HG02571 (cell line): ENCODE data around the gene HECW1.

Source experiments
- ATAC-seq: cut with Tn5 transposase; IDR thresholded peaks from one replicate; pipeline ENCODE4 v1.9.1; 2021; ENCODE audit warnings: mild to moderate bottlenecking, moderate library complexity; ENCODE audit not compliant: unreplicated experiment

Gene HECW1

GRCh38 chr7:43142703-43143102 is 30.3 kb downstream of the HECW1 start:
- ATAC-seq, result no peak

DNA sequence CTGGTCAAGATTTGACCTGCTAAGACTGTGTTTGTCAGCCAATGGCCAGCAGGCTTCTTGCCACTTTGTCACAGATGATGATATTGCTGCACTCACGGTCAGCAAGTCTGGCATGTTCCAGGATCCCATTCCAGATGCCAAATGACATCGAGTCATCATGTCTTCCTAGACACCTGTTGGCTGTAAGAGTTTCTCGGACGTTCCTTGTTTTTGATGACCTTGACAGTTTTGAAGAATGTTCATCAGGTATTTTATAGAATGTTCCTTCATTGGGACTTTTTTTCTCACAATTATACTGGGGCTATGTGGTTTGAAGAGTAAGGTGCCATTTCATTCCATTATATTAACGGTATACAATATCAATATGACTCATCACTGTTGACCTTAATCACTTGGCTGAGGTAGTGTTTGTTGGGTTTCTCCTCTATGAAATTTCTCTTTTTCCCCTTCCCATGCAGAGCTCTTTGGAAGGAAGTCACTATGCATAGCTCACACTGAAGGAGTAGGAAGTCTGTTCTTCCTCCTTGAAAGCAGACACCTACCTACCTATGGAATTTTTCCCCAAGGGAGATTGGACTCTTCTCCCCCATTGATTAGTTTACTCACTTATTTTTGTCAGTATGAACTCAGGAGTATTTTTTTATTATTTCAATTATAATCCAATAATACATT is 31.6 kb downstream of the HECW1 start:
- no peak for ATAC-seq

GRCh38 chr7:43148161-43148731 is 35.8 kb downstream of the HECW1 start:
- no peak for ATAC-seq

GRCh38 chr7:43151076-43151475 is 38.6 kb downstream of the HECW1 start:
- ATAC-seq, result no peak

GRCh38 chr7:43152696-43153095 is 40.2 kb downstream of the HECW1 start:
- ATAC-seq, result no peak

- no peak for ATAC-seq
These were observed 43.2 kb downstream of the HECW1 start for GRCh38 chr7:43155636-43156035.

DNA sequence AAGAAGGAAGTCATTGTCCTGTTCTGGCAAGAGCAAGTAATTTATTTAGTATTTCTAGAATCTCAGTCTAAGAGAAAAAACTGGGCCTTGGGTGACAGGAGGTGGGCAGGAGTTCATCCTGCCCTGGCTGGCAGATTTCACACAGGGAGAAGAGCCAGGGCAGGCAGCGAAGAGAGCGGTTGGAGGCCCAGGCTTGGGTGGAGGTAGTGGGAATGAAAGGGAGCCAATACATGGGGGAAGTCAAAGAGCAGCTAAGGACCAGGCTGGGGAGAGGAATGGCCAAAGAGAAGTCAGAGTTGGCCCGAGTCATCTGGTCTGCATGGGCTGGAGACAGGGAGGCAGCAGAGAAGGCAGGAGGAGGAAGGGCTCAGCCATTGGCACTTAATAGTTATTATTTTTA is 51.4 kb downstream of the HECW1 start:
- ATAC-seq, result no peak

DNA sequence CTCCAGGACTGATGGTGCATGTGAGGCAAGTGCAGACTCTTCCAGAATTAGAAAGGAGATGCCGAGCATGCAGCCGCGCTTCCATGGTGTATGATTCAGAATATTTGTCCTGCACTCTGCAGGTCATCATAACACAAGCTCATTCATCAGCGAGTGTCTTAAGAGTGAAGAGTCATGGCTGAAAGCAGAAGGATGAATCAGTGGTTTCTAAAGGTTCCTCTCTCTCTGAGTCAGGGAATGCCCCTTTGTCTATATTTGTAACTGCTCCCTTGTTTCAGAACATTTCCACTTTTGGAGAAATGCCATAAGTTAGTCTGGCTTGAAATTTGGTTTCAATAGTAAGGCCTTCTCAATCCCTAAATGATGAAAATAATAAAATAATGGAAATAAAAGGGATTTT is 52.3 kb downstream of the HECW1 start:
- ATAC-seq, result peak; percentile 94

DNA sequence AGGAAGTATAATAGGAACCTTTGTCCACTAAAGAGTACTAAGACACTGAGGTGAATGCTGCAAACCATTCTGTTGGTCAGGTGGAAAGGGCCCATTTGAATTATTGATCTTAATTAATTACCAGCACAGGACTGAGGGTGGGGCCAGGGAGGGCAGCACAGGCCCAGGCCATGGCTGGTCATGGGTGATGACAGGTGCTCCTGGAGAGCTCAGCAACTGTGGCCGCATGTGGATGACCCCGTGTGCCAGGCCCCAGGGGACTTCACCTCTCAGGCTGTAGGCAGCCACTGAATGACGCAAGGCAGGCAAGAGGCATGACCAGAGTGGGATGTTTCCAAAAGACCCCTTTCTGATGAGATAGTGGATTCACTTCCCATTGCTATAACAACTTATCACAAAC is 54.2 kb downstream of the HECW1 start:
- no peak for ATAC-seq

DNA sequence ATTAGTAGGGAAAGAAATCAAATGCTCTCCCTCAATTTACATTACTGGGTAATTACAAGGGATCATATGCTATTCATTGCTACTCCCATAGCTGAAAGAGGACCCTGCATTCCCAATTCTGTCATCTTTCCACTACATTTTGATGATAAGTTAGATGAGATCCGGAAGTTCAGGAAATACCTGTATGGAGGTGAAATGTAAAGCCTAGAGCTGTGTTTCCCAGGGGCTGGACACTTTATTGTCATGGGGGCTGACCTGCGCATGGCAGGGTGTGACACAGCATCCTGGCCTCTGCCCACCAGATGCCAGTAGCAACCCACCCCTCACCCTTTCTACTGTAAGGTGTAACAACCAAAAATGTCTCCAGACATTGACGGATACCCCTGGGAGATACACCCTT is 56.6 kb downstream of the HECW1 start:
- no peak for ATAC-seq

DNA sequence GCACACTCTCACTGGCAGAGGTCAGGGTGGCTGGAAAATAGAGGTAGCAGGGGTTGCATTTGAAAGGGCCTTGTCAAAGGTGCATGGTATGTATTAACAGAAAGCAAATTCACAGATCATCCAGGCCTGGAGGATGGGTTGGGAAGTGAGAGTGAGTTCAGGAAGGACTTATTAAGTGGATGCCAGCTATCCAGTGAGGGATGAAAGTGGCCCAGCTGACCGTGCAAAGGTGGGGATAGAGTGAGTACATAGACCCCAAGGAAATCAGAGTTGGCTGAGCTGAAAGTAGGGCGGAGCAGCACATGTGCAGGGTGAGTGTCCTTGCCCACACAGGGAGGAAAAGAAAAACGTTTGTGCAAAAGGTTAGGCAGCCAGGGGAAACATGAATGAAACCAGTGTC is 58.1 kb downstream of the HECW1 start:
- no peak for ATAC-seq

- ATAC-seq, result no peak
These were observed 63.2 kb downstream of the HECW1 start for GRCh38 chr7:43175570-43176200.

DNA sequence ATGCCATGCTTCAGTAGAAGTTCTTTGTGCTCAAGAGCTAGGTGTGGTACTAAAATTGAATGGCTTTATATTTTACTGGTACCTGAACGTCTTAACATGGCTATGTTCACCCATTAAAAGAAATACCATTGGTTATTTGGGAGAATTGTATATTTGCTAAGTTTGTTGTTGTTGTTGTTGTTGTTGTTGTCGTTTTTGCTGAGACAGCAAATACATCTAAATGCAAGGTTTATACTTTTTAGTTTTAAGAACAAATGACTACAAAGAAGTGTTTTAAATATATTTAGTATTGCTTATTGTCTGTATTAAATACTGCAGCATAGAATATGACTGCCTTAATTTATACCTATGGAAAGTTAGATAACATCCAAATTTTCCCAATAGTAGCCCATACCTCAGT is 66.9 kb downstream of the HECW1 start:
- ATAC-seq, result no peak

GRCh38 chr7:43192806-43193460 is 80.5 kb downstream of the HECW1 start:
- no peak for ATAC-seq

DNA sequence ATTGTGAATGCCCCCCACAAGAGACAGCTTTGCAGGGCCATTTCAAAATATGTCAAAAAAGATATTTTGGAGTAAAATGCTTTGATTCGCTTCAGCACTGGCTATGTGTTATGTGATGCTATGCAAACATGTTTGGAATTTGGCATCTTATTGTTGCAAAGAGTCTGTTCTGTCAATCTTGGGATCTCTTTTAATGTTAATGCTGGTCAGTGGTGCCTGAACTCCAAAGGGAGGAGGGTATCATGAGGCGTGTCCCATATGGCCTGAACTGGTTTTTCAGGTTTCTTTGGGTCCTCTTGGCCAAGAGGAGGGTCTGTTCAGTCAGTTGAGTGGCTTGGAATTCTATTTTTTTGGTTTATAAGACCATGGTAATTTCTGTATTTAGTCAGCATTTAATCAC is 81.4 kb downstream of the HECW1 start:
- no peak for ATAC-seq

DNA sequence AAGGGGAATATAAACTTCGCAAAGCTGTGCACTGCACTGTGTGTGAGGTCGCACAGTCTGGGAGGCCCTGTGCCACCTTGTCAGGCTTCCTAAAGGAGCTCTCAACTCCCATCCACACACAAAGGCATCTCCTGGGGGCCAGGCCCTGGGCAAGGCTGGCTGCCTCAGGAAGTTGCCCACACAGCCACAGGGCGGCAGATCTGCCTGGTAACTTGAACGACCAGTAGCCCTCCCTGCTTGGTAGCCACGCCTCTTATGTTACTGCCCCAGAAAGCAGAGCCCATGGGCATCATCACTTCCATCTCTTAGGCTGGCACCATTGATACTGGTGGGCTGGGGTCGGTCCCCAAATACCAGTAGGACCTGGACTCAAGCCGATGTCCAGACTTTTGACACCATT is 82.8 kb downstream of the HECW1 start:
- no peak for ATAC-seq

DNA sequence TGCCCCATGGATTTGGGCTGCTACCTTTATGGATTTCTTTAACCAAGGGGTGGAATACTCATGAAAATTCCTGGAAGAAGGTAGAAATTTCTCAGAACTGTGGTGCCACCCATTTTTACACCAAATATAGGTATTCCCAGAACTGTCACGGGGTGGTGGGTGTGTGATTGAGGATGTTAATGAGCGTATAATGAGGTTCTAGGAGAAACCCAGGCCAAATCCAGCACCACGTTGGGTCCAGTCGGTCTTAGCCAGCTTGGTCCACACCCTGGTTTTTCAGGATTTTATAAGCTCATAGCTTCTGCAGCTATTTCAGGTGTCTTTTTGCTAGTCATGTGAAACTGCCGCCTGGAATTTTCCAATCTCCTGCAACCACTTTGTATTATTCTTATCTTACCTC is 83.3 kb downstream of the HECW1 start:
- no peak for ATAC-seq

- ATAC-seq, result no peak
These were observed 83.9 kb downstream of the HECW1 start for GRCh38 chr7:43196379-43196778.

- no peak for ATAC-seq
These were observed 85.6 kb downstream of the HECW1 start for GRCh38 chr7:43198016-43198415.

- ATAC-seq, result no peak
These were observed 86.2 kb downstream of the HECW1 start for GRCh38 chr7:43198599-43199090.

- no peak for ATAC-seq
These were observed 87.1 kb downstream of the HECW1 start for GRCh38 chr7:43199371-43200160.
